Transverse colon (tissue), 4 donors: ENCODE data around the gene ABCC10.

Source experiments
- POLR2A ChIP-seq: fragments of 450-650 bp; IDR thresholded peaks from one replicate; pipeline ENCODE4 v1.6.1; 2016; ENCODE audit warnings: antibody characterized with exemption, mild to moderate bottlenecking, moderate library complexity
- POLR2AphosphoS5 ChIP-seq, 3 donors: sonication (generic); formaldehyde crosslinking; IDR thresholded peaks; one replicate each; pipeline ENCODE4 v1.6.1; 2016; ENCODE audit warnings: antibody characterized with exemption in 3 of 3
- TF ChIP-seq, protein P1 (sequence below), 5 experiments: fragments of 200-600 bp in 3 of 5; fragments of 450-650 bp in 2 of 5; sonication (generic) in 3 of 5; IDR thresholded peaks; 1 replicate in 2 of 5; 2 replicates in 3 of 5; pipeline ENCODE4 v1.5.1; 2016 to 2017; ENCODE audit warnings: antibody characterized with exemption in 5 of 5, inconsistent platforms in 3 of 5, mild to moderate bottlenecking in 2 of 5, moderate library complexity in 1 of 5

DNA sequence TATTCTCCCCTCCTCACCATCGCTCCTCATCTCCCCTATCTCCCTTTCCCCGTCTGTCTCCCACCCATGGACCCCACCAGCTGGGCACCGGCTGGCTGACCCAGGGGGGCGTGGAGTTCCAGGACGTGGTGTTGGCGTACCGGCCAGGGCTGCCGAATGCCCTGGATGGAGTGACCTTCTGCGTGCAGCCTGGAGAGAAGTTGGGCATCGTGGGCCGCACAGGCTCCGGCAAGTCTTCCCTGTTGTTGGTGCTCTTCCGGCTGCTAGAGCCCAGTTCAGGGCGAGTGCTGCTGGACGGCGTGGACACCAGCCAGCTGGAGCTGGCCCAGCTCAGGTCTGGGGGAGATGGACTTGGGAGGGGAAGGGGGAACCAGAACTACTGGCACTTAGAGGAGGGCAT, 20.3 kb downstream of the ABCC10 start:
- TF ChIP-seq, protein P1, sequence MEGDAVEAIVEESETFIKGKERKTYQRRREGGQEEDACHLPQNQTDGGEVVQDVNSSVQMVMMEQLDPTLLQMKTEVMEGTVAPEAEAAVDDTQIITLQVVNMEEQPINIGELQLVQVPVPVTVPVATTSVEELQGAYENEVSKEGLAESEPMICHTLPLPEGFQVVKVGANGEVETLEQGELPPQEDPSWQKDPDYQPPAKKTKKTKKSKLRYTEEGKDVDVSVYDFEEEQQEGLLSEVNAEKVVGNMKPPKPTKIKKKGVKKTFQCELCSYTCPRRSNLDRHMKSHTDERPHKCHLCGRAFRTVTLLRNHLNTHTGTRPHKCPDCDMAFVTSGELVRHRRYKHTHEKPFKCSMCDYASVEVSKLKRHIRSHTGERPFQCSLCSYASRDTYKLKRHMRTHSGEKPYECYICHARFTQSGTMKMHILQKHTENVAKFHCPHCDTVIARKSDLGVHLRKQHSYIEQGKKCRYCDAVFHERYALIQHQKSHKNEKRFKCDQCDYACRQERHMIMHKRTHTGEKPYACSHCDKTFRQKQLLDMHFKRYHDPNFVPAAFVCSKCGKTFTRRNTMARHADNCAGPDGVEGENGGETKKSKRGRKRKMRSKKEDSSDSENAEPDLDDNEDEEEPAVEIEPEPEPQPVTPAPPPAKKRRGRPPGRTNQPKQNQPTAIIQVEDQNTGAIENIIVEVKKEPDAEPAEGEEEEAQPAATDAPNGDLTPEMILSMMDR (IDR thresholded peaks at IDR 0.05): no peak
- TF ChIP-seq POLR2AphosphoS5 (IDR thresholded peaks at IDR 0.05) (no peak), POLR2A (no peak)
